Cortex of kidney (tissue), 1 donor: ENCODE data around the gene MRPL28.
"Not testable (repeated sequence)": the region's sequence is repeated elsewhere in the genome, so short reads cannot be mapped to it uniquely, and the experiment has no call there.

Experiments
- DNase-seq: peaks from one replicate; lab custom pipeline; 2025; lab: John Stamatoyannopoulos, UW

MRPL28 gene

DNA sequence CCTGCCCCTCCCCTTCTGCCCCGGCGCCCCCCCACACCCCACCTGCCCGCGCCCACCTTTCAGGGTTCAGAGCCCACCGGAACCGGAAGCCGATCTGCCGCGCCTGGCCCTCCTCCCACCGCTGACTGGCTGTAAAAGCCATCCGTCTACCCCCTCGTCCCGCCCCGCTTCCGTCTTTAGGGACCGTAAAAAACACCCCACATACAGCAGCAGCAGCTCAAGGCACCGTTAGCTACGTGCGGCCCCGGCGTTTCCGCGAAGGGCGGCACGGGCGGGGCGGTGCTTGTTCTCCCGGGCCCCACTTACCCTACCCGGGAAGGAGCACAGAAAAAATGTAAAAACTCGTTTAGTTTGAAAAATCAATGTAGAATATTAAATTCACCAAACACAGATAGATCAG is at the start of gene MRPL28:
Gene MRPL28 (minus strand): TSS at position 96 of the 400 bp plus-strand sequence. CDS start 320 bp downstream, outside the sequence.
- DNase-seq, result no peak

DNA sequence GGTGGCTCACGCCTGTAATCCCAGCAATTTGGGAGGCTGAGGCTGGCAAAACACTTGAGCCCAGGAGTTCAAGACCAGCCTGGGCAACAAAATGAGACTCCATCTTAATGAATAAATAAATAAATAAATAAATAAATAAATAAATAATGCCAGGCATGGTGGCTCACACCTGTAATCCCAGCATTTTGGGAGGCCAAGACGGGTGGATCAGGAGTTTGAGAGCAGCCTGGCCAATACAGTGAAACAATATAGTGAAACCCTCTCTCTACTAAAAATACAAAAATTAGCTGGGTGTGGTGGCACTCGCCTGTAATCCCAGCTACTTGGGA is 44.8 kb upstream of the MRPL28 start:
- DNase-seq, result not testable (repeated sequence)

DNA sequence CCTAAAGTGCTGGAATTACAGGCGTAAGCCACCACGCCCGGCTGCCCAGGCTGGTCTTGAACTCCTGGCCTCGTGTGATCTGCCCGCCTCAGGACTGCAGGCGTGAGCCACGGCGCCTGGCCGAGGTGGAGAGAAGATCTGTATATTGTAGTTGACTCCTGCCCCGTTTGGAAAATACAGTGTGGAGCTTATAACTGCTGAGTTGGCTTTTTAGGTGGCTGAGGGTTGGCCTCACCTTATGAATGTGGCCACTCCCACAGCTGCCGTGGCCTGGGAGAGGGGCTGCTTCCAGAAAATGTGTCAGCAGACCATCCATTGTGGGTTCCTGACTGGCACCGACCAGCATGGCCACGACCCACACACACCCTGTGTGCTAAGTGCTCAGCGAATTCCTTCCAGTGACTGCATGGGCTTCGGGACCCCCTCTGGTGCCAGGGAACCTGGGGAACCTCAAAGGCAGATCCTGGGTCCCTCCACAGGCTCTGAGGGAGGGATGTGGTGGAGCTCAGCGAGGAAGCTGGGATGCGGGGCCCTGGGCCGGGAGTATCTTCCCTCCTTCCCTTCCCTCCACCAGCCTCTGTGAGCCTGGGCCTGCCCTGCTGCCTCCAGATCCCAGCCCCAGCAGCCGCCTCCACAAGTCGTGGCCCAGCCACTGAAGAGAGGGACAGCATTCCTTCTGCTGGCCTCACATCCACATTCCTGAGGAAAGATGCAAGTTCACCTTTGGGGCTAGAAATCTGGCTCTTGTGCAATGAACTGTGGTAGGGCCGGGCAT is 44.2 kb upstream of the MRPL28 start:
- no peak for DNase-seq

DNA sequence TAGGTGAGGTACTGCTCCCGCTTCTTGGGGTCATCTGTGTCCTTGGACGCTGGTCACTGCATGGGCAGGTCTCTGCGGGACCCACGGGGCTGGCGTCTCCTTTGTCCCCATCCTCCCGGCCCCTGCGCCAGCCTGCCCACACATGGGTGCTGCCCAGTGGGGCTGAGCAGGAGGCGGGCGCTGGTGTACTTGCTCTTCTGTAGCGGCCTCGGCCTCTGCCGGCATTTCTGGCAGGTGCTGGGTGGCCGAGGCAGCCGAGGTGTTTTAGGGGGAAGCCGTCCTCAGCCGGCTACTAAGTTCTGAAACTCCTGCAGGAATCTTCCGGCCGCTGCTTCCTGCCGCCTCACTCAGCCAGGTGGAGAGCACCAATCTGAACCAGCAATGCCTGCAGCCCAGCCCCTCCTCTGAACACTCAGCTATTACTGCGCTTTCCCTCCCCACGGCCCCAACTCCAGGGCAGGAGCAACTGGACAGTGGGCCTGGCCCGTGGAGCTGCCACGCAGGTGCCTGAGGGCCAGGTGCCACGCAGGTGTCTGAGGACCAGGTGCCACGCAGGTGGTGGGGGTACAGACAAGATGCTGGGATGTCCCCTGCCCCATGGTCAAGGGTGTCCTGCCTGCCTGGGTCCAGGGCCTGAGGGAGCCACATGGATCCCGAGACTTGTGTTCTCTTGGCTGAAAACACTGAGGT is 41.4 kb upstream of the MRPL28 start:
- no peak for DNase-seq

DNA sequence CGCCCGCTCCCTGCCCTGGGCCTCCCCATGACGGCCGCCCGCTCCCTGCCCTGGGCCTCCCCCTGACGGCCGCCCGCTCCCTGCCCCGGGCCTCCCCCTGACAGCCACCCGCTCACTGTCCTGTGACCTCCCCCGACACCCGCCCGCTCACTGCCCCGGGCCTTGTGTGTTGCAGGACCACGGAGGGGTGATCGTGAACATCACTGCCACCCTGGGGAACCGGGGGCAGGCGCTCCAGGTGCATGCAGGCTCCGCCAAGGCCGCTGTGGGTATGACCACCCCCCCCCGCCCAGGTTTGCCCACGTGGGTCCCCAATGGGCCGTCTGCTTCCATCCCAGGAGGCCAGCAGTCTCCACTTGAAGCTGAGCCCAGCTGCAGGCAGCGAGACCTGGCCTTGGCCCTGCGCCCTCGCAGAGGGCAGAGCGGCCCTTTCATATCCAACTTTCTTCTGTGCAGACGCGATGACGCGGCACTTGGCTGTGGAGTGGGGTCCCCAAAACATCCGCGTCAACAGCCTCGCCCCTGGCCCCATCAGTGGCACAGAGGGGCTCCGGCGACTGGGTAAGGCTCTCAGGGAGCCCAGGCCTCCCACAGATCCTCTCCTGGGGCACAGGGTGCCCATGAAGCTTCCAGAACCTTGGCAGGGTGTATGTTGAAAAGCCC is 40.3 kb upstream of the MRPL28 start:
- DNase-seq, result no peak

DNA sequence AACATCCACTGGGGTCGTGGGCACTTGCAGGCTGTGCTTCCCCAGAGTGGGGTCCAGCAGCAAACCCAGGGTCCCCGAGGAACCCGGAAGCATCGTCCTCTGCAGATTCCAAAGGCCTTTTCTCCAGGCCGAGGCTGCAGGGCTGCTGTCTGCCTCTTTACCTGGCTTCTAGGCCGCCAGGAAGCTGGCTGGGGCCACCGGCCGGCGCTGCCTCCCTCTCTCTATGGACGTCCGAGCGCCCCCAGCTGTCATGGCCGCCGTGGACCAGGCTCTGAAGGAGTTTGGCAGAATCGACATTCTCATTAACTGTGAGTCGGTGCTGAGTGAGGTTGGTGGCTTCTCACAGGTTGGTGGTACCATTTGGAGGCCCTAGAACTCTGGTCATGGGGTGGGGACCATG is 36.9 kb upstream of the MRPL28 start:
- DNase-seq, result no peak

DNA sequence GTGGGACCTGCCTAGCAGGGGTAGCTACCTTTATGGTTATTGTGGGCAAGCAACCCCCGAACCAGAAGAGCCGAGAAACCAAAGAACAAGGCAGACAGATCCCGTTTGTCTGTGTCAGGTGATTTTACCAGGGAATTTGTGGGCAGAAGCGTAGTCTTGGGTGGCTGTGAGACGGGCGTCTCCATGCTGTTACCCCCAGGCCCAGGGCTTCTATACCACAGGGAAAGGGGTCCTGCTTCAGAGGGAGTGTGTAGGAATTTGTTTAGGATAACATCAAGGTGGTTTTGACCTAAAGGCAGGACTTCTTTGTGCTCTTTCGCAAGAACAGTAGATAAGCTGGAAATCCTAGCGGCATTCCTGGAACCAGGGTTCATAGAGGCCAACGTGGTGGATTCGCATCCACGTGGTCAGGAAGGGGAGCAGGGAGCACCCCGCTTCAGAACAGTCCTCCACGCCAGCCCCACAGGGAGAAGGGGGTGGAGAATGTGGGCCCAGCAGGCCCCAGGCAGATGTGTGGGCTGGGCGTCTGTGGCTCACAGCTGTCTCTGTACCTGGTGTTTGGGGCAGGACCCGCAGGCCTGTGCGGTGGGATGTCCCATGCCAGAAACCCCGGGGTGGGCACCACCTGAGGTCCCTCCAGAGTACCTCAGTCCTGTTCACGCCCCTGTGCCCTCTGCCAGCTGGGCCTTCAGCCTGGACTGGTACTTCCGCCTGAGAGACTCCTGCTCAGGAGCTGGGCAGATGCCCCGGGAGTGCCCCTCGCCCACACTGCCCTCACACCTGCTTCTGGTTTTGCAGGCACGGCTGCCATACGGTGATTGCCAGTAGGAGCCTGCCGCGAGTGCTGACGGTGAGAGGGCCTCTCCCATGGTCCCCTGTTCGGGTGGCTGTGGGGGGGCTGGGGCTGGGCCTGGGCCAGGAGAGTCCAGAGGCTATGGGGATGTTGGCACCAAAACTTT is 35.5 kb upstream of the MRPL28 start:
- no peak for DNase-seq

DNA sequence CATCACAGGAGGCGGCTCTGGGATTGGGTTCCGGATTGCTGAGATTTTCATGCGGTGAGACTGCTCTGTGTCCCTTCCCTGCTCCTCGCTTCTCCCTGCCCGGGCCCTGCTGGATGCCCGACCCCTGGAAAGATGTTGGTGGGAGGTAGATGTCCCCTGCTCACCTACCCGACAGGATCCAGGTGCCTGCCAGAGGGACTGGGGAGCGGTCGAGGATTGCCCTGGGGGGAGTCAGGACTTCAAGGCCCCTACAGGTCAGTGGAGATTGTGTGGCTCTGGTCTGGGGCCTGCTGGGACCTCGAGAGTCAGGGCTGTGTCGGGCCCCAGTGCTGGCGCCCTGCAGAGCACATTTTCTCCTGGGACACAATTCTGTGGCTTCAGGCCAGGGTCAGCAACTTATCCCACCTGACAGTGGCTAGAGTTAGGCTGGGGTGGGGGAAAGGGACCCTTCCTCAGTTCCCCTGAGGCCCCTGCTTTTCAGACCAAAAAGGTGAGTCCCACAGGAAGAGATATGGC is 34.7 kb upstream of the MRPL28 start:
- DNase-seq, result no peak

DNA sequence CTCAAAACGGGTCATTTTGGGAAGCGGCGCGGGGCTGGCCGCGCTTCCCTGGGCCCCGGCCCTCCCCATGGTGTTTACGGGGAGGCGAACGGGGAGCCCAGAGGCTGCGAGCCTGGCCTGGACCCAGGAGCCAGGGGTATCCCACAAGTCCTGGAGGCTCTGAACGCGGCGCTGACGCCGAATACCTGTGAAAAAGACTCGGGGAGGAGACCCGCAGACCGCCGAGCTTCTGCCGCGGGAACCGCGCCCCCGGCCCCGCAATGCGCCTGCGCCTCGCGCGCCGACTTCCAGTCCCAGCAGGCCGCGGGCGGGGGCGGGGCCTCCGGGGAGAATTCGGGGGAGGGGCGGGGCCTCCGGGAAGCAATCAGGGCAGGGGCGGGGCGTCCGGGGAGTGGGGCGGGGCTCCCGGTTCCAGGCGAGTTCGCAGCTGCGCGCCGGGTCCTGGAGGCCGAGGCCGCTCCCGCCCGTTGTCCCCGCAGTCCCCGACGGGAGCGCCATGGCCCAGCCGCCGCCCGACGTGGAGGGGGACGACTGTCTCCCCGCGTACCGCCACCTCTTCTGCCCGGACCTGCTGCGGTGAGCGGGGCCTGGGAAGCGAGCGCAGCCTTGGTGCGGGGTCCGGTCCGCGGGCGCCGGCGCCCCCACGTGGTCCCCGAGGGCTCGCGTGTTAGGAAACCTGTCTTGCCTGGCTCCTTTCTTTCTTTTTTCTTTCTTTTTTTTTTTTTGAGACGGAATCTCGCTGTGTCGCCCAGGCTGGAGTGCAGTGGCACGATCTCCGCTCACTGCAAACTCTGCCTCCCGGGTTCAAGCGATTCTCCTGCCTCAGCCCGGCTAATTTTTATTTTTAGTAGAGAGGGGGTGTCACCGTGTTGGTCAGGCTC is 31.4 kb upstream of the MRPL28 start, which contains the start of gene DECR2:
Gene DECR2 (plus strand): TSS at position 418 of the 881 bp plus-strand sequence. CDS start 79 bp downstream, at position 497.
- no peak for DNase-seq

DNA sequence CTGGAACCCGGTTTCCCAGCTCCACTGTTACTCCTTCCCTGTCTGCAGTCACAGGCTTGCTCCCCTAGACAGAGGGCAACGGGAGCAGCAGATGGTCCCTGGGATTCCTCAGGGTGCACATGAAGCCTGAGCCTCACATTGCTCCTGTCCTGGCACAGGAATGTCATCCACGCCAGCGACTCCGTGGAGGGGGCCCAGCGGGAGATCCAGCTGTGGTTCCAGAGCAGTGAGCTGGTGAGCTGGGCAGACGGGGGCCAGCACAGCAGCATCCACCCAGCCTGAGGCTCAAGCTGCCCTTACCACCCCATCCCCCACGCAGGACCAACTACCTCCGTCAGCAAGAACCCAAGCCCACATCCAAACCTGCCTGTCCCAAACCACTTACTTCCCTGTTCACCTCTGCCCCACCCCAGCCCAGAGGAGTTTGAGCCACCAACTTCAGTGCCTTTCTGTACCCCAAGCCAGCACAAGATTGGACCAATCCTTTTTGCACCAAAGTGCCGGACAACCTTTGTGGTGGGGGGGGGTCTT is 29.8 kb upstream of the MRPL28 start:
- no peak for DNase-seq

DNA sequence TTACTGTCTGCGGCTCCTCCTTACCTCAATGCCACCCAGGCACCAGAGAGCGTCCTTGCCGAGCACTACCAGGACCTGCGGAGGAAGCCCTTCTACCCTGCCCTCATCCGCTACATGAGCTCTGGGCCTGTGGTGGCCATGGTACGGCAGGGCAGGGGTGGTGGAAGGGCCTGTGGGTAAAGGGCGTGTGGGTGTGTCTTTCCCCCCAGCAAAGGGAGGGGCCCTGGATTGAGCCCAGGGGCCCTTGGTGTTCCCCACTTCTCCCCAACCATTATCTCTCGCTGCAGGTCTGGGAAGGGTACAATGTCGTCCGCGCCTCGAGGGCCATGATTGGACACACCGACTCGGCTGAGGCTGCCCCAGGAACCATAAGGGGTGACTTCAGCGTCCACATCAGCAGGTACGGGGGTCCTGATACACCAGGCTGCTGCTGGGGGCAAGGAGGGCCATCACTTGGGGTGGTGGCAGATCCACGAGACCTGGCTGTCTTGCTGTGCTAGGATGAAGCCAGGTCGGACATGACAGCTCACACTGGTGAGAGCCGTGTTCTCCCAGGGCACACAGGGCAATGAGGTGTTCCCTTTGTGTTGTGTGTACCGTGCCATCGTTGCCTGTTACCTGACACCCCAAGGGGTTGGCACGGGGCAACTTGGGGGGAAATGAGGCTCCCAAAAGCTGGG is 29.1 kb upstream of the MRPL28 start:
- DNase-seq, result no peak

DNA sequence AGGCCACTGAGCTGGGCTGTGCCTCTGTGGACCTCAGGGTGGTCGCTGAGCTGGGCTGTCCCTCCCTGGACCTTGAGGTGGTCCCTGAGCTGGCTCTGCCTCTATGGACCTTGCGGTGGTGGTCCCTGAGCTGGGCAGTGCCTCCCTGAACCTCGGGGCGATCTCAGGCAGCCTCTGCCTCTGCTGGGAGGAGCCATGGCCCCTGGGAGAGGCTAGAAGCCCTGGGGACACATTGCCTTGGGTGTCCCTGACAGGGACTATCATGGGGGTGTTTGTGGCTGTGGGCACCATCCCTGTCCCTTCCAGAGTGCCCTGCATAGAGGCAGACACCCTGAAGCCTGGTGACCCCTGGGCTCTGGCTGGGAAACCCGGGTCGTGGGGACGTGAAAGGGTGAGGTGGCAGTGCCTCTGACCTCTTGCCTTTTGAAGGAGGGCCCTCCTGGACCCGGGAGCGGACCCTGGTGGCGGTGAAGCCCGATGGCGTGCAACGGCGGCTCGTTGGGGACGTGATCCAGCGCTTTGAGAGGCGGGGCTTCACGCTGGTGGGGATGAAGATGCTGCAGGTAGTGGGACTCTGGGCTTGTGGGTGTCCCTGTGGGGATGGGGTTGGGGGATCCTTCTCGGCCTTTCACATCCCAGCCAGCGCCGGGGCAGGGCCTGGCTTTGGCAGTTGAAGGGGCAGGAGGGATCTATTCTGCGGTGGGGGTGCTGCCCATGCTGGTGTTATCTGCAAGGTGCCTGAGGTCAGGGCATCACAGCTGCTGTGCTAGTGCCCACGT is 28.4 kb upstream of the MRPL28 start:
- no peak for DNase-seq

DNA sequence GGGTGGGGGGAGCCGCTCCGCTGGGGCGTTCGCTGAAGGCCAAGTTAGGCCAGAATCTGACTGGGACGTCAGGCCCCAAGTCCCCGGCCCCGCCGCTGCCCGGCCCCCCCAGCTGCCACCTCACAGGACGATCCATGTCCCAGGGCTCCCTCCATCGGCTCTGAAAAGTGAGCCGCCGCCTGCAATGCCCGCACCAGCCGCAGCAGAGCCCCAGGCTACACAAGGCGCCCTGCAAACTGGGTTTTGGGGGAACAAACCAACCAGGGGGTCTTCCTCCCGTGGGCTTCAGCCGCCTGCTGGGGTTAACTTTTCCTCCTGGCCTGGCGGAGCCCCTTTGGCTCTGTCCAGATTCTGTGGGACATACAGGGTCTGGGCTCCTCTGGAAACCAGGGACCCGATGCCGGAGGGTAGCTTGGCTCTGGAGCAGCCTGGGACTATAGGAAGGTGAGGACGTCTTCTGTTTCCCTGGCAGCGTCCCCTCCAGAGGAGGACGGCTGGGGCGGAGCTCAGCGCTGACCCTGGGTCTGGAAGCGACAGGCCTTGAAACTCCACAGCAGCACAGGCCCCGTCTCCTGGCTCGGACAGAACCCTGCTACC is 27.5 kb upstream of the MRPL28 start:
- DNase-seq, result no peak

DNA sequence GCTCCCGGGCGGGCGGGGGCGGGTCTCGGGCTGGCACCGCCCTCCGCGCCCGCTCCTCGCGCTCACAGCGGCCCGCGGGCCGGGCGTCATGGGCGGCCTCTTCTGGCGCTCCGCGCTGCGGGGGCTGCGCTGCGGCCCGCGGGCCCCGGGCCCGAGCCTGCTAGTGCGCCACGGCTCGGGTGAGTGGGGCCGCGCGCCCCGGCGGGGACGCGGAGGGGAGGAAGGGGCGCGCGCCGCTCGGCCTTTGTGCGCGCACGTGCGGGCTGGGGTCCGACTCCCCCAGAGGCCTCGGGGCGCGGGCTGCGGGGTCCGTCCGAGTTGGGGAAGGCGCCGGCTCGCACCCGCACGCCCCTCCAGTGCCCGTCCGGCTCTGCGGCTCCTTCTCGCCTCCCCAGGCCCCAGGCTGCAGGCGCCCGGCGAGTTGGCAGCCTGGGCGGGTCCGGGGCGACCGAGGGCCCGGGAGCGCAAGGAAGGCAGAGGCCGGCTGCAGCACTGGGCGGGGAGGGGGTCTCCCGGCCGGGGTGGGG is 26.9 kb upstream of the MRPL28 start, which contains the start of gene NME4:
Gene NME4 (plus strand): TSS at position 65 of the 527 bp plus-strand sequence. CDS start 24 bp downstream, at position 89.
- DNase-seq, result no peak

DNA sequence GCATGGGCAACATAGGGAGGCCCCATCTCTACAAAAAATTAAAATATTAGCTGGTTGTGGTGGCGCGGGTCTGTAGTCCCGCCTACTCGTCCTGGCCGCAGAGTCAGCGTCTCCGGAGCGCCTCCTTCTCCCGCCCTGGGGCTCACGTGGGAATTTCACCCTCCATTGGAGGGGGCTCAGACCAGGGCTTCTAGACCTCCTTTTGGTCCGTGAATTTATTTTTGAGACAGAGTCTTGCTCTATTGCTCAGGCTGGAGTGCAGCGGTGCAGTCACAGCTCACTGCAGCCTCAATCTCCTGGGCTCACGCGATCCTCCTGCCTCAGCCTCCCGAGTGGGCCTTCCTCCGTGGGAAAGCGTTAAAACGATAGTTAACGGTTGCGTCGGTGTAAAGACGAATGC is 26.3 kb upstream of the MRPL28 start:
- DNase-seq, result no peak

DNA sequence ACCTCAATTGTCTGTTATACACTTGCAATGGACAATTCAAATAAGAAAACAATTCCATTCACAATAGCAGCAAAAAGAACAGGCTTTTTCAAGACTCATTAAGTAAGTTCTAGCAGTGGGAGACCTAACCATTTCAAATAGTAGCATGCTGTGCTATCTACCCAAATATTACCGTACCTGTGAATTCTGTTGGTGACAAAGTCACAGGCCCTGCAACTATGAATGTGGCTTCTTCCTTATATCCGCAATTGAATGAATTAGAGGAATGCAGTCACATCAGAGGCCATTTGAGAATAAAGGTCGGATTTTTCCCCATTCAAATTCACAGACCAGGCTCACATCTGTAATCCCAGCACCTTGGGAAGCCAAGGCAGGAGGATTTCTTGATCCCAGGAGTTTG is 25.9 kb upstream of the MRPL28 start:
- DNase-seq, result no peak

DNA sequence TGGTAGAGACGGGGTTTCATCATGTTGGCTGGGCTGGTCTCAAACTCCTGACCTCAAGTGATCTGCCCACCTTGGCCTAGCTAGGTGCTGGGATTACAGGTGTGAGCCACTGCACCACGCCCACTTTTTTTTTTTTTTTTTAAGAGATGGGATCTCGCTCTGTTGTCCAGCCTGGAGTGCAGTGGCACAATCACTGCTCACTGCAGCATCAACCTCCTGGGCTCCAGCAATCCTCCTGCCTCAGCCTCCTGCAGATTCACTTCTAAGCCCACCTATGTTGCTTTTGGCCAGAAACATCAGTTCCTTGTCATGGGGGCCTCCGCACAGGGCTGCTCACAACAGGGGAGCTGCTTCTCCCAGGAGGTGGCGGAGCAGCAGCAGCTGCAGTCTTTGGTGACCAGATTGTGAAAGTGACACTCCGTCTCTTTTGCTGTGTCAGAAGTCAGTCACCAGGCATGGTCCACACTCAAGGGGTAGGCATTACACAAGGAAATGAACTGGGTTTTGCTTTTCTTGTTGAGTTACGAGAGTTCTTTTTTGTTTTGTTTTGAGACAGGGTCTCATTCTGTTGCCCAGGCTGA is 22.2 kb upstream of the MRPL28 start:
- DNase-seq, result no peak

DNA sequence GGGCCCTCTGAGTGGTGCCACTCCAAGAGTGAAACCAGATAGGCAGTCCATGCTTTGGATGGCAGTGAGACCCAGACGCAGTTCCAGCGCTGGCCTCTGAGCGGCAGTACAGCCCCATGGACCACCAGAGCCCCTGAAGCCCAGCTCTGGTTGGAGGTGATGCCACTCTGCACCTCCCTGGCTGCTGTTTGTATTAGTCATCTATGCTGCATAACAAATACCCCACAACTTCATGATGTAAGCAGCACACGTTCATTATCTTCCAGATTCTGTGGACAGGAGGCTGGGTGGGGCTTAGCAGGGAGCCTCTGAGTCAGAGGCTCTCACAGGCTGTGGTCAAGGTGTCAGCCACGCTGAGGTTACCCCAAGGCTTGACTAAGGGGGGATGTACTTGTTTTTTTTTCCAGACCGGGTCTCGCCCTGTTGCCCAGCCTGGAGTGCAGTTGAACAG is 21.6 kb upstream of the MRPL28 start:
- DNase-seq, result no peak
